GM19438 (cell line): ENCODE data around the gene PLA2G2D.

Source experiments
- ATAC-seq: cut with Tn5 transposase; IDR thresholded peaks from one replicate; pipeline ENCODE4 v1.9.1; 2021; ENCODE audit warnings: low read depth; ENCODE audit not compliant: unreplicated experiment

The PLA2G2D gene

GRCh38 chr1:20119347-20119746, at the start of gene PLA2G2D:
Gene PLA2G2D, minus strand, starts transcription at chr1:20119536. Its CDS starts 38 bp downstream, at chr1:20119498.
- ATAC-seq, result no peak

- no peak for ATAC-seq
Measured at GRCh38 chr1:20168564-20169491, 49.5 kb upstream of the PLA2G2D start.

- no peak for ATAC-seq
Measured at GRCh38 chr1:20167126-20167525, 47.8 kb upstream of the PLA2G2D start.

GRCh38 chr1:20166051-20166450, 46.7 kb upstream of the PLA2G2D start:
- no peak for ATAC-seq

- no peak for ATAC-seq
Measured at GRCh38 chr1:20165522-20165951, 46.2 kb upstream of the PLA2G2D start.

- no peak for ATAC-seq
Measured at GRCh38 chr1:20164694-20165202, 45.4 kb upstream of the PLA2G2D start.

GRCh38 chr1:20160034-20160433, 40.7 kb upstream of the PLA2G2D start:
- no peak for ATAC-seq

- no peak for ATAC-seq
Measured at GRCh38 chr1:20158358-20159070, 39.2 kb upstream of the PLA2G2D start.

- ATAC-seq, result no peak
Measured at GRCh38 chr1:20154301-20154831, 35.0 kb upstream of the PLA2G2D start.

- no peak for ATAC-seq
Measured at GRCh38 chr1:20153000-20153418, 33.7 kb upstream of the PLA2G2D start.

GRCh38 chr1:20152599-20152930, 33.2 kb upstream of the PLA2G2D start:
- ATAC-seq, result no peak

- ATAC-seq, result peak; percentile 68
Measured at GRCh38 chr1:20151906-20152598, 32.7 kb upstream of the PLA2G2D start.

GRCh38 chr1:20150969-20151368, 31.6 kb upstream of the PLA2G2D start:
- no peak for ATAC-seq

GRCh38 chr1:20150326-20150705, 31.0 kb upstream of the PLA2G2D start:
- no peak for ATAC-seq

- ATAC-seq, result no peak
Measured at GRCh38 chr1:20149601-20150325, 30.4 kb upstream of the PLA2G2D start.

- no peak for ATAC-seq
Measured at GRCh38 chr1:20148571-20149500, 29.5 kb upstream of the PLA2G2D start.

GRCh38 chr1:20147846-20148570, 28.7 kb upstream of the PLA2G2D start:
- ATAC-seq, result no peak
